IPS-18c (cell line): ENCODE measurements around the gene HDAC4.

Source experiments
- H3K4me3 ChIP-seq: 2 replicates; pipeline ENCODE4 v1.7.0; 2013; ENCODE audit warnings: low read depth, mild to moderate bottlenecking, low read length, moderate library complexity; ENCODE audit not compliant: insufficient read depth
- H3K9me3 ChIP-seq: one replicate; pipeline ENCODE4 v1.6.1; 2013; ENCODE audit warnings: mild to moderate bottlenecking, low read length, moderate library complexity; ENCODE audit not compliant: control insufficient read depth, insufficient read depth

Gene HDAC4

DNA sequence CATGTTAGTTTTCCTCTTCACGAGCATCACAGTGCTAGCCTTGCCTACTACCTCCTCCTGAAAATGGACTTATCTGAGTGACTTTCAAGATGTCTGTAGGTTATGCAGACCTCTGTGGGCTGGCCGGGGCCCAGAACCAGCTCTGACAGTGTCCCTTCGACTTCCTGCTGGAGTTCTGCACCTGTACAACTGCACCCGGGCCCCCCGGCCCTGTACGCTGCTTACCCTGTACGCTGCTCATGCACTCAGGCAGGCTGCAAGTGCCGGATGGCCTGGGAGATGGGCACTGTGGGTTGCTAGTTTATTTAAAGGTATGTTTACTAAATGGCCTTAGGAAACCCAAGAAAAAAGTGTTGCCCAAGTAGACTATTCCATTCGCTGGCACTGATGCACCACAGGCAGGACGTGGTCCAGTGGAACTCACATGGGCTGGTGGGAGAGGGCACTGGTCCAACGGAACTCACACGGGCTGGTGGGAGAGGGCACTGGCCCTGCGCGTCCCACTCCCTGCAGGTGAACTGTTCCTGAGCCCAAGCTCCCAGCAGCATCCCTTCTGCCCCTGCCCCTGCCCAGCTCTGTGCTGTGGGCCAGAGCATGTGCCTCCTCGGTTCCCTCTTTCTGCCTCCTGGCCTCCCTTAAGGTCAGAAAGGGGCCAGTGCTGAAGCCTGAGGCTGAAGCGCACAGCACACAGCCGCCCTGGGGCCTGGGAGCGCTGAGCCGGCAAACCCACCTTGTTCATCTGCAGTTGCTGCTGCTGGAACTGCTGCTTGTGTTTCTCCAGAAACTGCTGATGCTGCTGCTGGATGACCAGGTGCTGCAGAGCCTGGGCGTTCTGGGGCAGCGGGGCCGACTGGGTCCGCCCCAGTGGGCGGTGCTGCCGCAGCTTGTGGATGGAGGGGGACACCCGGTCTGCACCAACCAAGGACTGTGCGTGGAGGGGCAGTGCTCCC is 274.8 kb downstream of the HDAC4 start:
- H3K4me3 ChIP-seq, result no peak overlapping the region
- H3K9me3 ChIP-seq, result no peaks in the 10 kb centered on the region

DNA sequence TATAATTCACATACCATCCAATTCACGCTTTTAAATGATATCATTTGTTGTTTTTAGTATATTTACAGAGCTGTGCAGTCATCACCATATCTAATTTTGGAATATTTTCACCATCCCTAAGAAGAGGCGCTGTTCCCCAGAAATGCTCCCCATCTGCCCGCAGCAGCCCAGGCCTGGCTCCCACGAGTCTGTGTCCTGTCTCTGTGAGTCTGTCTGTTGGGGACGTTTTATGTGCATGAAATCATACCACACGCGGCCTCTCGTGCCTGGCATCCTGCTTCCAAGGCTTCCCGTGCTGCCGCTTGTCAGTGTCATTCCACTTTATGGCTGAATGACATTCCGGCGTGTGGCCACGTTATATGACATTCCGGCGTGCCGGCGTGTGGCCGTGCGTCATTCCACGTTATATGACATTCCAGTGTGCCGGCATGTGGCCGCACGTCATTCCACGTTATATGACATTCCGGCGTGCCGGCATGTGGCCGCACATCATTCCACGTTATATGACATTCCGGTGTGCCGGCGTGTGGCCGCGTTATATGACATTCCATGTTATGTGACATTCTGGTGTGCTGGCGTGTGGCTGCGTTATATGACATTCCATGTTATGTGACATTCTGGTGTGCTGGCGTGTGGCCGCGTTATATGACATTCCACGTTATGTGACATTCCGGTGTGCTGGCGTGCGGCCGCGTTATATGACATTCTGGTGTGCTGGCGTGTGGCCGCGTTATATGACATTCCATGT is 276.5 kb downstream of the HDAC4 start:
- no peak overlapping the region for H3K4me3 ChIP-seq
- no peaks in the 10 kb centered on the region for H3K9me3 ChIP-seq

DNA sequence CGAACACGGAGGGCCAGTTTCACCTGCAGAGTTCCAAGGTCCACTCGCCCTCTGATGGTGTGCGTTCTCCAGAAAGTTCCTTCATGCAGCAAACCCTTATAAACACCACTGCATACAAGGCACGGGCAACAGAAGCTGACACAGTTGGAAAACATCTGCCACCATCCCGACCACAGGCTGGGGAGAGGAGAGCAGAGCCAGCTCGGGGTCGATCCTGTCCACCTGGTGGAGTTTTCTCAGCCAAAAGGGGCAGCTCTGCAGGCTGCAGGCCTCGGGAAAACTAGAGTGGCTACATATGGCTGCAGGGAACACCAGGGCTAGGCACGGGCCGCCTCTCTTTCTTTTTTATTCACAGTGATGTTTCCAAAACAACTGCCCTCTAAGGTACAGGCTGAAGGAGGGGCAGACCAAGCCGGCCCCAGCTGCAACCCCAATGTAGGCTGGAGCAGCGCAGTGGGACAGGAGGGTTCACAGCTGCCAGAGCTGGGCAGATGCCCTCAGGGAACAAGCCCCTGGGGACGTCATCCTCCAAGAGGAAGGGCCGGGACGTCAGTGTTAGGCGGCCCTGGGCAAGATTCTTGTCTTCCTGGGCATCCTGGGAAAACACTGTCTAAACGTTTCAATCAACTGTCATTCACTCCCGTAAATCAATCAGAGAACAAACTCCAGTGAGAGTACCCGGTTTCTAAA is 278.3 kb downstream of the HDAC4 start:
- no peak overlapping the region for H3K4me3 ChIP-seq

DNA sequence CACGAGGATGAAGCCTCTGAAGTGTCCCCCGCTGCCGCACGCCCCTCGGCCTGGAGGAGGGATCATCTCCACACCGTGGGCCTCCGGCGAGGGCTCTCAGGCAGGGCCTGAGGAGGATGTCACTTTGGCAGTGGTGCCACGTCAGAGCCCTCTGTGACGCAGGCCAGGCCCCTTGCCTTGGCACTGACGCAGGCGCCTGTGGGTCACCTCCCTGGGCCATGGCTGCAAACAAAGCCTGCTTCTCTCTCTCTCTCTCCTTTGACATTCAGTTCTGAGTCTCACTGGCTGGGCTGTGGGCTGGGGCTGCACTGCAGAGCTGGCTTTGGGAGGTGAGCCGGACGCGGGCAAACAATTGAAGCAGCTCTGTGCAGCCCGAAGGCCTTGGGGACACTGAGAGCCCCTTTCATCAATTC is 279.2 kb downstream of the HDAC4 start:
- Histone ChIP-seq H3K4me3 (no peak overlapping the region), H3K9me3 (no peaks in the 10 kb centered on the region)

More for the DNA sequence above, 278.3 kb downstream of the HDAC4 start:
- H3K9me3 ChIP-seq, result no peaks in the 10 kb centered on the region

DNA sequence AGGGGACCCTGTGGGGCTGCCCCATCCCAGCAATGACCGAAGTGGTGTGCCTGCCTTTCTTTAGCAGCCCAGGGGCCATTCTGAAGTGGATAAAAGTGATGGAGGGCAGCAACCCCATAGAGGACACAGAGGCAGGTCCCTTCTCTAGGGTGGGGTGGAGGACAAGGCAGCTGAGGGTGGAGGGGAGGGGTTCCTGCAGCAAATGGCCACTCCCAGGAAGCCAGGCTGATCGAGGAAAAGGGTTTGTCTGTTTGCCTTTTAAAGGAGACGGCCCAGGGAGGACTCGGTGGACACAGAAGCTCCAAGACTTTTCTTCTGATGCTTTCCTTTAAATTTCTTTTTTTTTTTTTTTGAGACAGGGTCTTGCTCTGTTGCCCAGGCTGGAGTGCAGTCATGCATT is 280.2 kb downstream of the HDAC4 start:
- Histone ChIP-seq H3K4me3 (no peak overlapping the region), H3K9me3 (no peaks in the 10 kb centered on the region)

DNA sequence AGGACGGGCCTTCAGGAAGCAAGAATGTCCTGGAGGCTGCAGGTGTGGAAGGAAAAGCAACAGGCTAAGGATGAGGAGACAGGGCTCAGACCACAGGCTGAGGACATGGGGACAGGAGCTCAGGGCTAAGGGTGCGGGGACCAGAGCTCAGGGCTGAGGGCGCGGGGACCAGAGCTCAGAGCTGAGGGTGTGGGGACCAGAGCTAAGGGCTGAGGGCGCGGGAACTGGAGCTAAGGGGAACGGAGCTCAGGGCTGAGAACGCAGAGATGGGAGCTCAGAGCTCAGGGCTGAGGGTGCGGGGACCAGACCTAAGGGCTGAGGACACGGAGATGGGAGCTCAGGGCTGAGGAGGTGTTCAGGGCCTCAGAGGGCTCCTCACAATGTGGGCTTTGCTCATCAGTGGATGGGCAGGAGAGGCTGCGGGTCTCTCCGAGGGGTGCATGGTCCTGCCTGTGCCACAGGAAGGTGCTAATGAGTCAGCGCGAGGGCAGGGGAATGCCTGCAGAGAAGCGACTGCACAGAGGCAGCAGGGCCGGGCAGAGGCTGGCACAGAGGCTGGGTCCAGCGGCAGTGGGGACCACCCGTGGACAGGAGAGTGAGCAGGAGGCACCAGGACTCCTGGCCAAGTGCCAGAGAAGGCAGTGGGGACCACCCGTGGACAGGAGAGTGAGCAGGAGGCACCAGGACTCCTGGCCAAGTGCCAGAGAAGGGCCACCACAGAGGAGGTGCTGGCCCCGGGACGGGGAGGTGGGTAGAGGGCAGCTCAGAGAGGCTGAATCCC is 281.3 kb downstream of the HDAC4 start:
- Histone ChIP-seq H3K4me3 (no peak overlapping the region), H3K9me3 (no peaks in the 10 kb centered on the region)

DNA sequence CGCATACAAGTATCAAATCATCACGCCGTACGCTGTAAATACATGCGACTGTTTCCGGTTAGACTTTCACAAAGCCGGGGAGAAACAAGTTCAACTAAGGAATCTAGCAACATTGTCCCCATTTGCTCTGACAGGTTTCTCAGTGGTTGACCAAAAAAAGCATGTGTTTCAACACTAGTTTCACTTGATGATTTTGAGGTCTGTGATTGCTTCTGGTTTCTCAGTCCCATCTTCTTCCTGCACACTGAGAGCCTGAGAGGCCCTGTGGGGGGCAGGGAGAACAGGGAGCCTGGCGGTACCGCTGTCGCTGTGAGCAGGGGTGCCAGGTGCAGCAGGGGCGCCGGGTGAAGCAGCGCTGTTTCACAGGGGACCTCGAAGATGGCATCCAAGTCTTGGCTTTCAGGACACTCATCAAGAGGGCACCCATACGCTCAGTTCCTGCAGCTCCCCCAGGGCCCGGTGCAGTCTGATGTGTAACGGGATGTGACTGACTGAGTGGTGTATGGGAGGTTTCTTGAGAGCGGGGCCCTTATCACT is 282.1 kb downstream of the HDAC4 start:
- H3K9me3 ChIP-seq, result no peaks in the 10 kb centered on the region
- H3K4me3 ChIP-seq, result no peak overlapping the region

DNA sequence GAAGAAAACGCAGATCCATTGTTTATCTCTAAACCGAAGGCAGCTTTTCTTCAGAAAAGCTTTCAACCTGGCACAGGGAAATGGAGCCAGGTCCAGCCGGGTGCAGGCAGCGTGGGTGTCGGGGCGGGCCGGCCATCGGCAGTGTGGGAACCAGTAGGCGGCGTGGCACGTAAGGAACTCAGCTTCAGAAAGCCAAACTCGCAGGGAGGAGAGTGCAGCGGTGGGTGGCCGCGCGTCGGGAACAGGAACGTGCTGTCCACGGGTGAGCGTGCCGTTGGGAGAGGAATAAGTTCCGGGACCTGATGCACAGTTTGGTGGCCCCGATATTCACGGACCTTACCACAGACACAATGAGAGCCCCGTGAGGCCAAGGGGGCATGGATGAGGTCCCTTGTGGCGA is 282.6 kb downstream of the HDAC4 start:
- Histone ChIP-seq H3K9me3 (no peaks in the 10 kb centered on the region), H3K4me3 (no peak overlapping the region)

DNA sequence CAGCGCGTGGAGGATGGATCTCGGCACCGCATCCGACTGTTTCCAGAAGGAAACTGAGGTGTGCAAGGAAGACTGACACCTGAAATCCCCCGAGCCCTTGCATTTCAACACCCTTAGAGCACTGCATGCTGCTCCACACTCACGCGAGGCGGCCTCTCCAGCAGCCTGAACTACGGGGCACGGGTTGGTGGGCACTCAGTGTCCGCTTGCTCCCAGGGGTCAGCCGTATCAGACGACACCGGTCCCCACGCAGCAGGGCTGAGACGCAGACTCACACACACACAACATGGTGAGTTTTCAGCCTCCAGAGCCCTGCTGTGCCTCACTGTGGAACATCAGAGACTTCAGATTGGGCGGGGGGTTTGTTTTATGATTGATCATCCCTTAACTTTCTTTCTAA is 283.0 kb downstream of the HDAC4 start:
- no peaks in the 10 kb centered on the region for H3K9me3 ChIP-seq
- no peak overlapping the region for H3K4me3 ChIP-seq

DNA sequence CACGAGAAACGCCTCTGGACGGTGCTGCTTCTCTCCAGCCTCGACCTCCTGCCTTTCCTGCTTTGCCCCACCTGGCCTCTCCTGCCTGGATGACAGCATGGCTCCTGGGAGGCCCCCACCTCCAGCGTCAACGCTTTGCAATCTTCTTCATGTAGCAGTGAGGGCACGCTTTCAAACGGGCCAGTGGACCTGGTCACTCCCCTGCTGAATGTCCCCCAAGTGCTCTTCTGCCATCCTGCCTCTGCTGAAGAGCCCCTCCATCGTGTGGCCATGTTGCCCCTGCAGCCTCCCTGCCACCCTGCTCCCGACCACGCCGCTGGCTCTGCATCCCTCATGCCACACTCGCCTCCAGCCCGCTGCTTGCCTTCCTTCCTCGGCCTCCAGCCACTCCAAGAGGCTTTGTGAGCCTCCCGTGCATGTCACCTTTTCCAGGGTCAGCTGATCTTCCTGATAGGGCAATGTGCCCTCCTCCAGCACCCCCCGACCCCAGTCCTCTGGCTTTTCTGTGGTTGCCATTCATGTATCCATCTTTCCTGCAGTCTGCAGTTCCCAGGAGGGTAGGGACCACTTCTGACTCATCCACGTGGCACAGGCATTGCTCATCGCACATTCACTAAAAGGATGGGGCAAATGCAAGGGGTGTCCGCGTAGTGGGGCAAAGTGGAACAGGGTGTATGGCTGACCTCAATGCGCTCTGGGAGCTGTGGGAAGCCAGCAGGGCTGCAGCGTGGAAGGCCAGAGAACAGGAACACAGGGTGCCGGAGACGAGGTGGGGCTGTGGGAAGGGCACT is 284.2 kb downstream of the HDAC4 start:
- Histone ChIP-seq H3K9me3 (no peaks in the 10 kb centered on the region), H3K4me3 (no peak overlapping the region)

DNA sequence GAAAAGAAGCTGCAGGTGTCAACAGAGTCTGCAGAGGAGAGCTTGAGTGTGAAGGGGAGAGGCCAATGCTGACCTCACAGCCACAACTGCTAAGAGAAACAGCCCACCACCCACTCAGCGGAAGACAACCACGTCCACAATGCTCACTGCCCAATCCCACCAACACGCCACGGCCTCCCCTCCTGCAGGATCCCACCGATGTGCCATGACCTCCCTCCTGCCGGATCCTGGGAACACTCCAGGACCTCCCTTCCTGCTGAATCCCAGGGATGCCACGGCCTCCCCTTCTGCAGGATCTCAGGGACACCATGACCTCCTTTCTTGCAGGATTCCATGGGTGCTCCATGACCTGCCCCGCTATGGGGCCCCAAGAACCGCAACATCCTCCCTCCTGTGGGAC is 285.2 kb downstream of the HDAC4 start:
- Histone ChIP-seq H3K9me3 (no peaks in the 10 kb centered on the region), H3K4me3 (no peak overlapping the region)

DNA sequence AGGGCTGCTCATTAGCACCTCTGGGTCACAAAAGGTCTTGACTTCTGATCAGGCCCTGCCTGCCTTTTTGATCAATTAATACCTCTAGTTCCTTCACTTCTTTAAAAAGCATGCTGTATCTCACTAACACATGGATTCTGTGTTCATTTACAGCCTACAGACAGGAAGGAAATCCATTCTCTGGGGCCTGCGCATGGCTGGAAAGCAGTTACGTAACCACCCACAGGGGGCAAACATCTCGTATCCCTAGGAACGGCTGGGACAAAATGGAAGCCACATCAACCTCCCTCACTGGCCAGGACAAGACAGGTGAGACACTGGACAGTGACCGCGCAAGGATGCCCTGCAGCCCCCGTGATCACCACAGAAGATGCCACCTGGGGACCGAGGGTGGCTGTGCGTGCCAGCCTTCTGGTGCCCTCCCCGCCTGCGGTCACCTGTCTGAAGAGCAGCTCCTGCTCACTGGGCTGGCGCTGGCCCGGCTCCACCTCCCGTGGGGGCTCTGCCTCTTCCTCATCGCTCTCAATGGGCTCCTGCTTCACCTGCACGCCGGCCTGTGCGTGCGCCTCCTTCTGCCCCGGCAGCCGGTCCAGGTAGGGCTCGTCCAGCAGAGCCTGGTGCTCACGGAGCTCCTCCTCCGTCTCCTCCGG is 286.1 kb downstream of the HDAC4 start:
- Histone ChIP-seq H3K4me3 (no peak overlapping the region), H3K9me3 (no peaks in the 10 kb centered on the region)

DNA sequence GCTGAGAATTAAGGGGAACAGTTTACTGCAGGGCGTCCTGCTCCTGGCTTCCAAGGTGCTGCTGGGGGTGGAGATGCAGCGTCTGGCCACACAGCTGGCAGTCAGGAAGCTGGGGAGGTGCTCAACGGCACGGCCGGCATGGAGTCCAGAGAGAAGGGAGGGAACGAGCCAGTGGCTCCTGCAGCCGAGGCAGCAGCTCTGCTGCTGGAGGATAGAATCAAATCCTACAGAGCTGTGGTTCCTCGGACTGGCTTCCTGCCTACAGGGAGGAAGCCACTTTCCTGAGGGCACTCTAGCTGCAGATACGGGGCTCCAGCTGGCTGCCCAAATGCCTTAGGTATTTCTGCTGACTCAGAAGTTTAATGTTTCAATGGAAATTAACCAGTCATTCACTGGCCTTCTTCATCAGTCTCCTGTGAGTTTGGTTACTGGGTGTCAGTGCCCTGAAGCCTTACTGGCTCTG is 286.7 kb downstream of the HDAC4 start:
- Histone ChIP-seq H3K4me3 (no peak overlapping the region), H3K9me3 (no peaks in the 10 kb centered on the region)

DNA sequence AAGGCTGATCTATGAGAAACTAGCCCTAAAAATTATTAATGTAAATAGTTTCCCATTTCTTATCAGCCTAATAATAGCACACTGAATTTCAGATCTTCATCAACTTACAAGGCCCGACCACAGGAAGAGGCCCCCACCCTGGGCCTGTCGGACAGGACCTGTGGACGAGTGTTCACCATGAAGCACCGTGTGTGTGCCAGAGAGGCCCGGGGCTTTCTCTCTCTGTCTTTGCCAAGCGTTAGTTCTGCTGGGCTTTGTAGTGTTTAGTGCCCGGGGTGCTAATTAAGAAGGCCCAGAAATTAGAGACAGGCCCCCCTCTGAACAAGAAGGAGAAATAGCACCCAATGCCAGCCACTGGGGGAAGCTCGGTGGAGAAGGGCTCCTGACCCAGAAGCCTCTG is 287.2 kb downstream of the HDAC4 start:
- Histone ChIP-seq H3K4me3 (no peak overlapping the region), H3K9me3 (no peaks in the 10 kb centered on the region)

DNA sequence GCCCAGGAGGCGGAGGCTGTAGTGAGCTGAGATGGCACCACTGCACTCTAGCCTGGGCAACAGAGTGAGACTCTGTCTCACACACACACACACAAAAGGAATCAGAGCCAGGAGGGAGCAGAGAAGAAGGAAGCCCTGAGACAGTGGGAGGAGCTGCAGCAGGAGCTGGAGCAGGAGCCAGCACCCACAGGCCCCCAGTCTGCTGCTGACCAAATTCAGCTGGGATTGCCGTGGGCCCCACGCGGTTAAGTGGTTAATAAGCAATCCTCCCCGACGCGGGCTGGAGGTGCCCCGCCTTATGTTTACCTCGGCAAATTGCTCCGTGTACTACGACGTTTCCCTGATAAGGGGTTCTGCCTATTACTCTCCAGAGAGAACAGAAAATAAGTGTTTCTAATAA is 287.6 kb downstream of the HDAC4 start:
- H3K4me3 ChIP-seq, result no peak overlapping the region

More for the DNA sequence above, 287.6 kb downstream of the HDAC4 start:
- no peaks in the 10 kb centered on the region for H3K9me3 ChIP-seq
